Measurements from ENCODE around the gene LRRC4C.

GRCh38 chr11:40315122-40315521, 1144.3 kb downstream of the LRRC4C start:
- TF ChIP-seq EZH2phosphoT487 (IDR thresholded peaks at IDR 0.05; ENCODE audit: insufficient read depth, low read depth) (no peak), EZH2 (IDR thresholded peaks at IDR 0.05; ENCODE audit: insufficient read depth, poor library complexity, severe bottlenecking) (no peak)
